Activated CD4-positive, alpha-beta T cell treated with anti-CD3 and anti-CD28 coated beads for 24 hours (primary cell): ENCODE measurements around the gene RBCK1.
"Not testable (repeated sequence)": the region's sequence is repeated elsewhere in the genome, so short reads cannot be mapped to it uniquely, and the experiment has no call there.

Experiments used
- DNase-seq, 2 donors: peaks; one replicate each; pipeline ENCODE4 v3.0.0-alpha.2; 2020; ENCODE audit warnings: low read depth in 2 of 2

The RBCK1 gene

DNA sequence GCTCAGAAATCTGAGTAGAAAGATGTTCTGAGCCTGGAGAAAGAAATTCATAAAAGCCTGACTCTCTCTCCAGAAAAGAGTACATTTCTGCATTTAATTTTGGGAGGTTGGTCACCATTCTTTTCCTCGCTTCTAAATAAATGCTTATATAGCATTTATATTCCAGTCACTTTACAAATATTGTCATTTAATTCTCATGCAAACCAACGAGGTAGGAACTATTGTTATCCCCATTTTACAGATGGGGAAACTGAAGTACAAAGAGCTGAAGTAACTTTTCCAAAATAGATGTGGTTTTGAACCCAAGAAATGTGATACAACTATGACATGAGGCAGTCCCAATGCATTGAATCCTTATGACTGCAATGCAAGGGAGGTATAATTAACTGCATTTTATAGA lies 32.0 kb upstream of the RBCK1 start:
- DNase-seq = no peak

DNA sequence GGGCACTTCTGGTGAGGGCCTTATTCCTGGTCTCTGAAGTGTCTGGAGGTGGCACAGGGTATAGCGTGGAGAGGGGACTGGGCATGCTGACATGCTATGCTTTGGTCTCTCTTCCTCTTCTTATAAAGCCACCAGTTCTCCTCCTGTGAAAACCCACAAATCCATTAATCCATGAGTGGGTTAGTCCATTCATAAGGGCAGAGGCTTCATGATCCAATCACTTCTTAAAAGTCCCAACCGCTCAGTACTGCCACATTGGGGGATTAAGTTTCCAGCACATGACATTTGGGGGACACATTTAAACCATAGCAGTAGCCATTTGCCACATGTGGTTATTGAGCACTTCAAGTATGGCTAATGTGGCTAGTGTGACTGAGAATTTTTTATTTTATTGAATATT lies 31.3 kb upstream of the RBCK1 start:
- no peak for DNase-seq

DNA sequence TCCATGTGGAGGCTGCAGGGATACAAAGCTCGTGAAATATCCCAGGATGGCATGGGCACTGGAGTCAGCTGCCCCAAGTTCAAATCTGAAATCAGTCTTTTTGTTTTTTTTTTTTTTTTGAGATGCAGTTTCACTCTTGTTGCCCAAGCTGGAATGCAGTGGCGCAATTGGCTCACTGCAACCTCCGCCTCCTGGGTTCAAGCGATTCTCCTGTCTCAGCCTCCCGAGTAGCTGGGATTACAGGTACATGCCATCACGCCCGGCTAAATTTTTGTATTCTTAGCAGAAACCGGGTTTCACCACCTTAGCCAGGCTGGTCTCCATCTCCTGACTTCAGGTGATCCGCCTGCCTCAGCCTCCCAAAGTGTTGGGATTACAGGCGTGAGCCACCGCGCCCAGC lies 30.5 kb upstream of the RBCK1 start:
- DNase-seq = not testable (repeated sequence)

DNA sequence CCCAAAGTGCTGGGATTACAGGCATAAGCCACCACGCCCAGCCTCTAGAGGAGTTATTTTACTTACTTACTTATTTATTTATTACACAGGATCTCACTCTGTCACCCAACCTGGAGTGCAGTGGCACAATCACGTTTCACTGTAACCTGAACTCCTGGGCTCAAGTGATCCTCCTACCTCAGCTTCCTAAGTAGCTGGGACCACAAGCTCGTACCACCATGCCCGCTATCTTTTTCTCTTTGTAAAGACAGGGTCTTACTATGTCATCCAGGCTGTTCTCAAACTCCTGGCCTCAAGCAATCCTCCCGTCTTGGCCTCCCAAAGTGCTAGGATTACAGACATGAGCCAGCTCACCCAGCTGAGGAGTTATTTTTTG lies 29.1 kb upstream of the RBCK1 start:
- no peak for DNase-seq

DNA sequence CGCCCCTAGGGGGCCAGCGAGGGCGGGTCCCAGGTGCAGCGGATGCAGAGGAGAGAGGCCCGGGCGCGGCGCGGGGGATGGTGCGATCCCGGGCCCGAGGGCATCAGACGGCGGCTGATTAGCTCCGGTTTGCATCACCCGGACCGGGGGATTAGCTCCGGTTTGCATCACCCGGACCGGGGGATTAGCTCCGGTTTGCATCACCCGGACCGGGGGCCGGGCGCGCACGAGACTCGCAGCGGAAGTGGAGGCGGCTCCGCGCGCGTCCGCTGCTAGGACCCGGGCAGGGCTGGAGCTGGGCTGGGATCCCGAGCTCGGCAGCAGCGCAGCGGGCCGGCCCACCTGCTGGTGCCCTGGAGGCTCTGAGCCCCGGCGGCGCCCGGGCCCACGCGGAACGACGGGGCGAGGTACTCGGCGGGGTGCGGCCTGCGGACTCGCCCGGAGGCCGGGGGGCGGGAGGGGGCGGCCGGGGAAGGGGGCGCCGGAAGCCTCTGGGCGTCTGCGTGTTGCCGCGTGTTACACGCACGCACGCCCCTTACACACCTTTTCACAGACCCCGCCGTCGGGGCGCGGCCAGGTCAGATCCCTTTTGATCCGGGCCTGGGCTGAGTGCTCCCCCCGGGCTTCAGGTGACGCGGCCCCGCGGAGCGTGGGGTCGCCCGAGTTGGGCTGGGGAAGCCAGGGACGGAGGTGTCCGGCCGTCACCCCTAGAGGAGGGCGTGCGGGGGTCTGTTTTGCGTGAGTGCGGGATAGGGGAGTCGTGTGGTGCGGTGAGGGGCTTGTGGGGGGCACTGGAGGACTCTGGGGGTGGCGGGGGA lies 27.1 kb upstream of the RBCK1 start:
- peak; percentile 46 to 55 for DNase-seq

DNA sequence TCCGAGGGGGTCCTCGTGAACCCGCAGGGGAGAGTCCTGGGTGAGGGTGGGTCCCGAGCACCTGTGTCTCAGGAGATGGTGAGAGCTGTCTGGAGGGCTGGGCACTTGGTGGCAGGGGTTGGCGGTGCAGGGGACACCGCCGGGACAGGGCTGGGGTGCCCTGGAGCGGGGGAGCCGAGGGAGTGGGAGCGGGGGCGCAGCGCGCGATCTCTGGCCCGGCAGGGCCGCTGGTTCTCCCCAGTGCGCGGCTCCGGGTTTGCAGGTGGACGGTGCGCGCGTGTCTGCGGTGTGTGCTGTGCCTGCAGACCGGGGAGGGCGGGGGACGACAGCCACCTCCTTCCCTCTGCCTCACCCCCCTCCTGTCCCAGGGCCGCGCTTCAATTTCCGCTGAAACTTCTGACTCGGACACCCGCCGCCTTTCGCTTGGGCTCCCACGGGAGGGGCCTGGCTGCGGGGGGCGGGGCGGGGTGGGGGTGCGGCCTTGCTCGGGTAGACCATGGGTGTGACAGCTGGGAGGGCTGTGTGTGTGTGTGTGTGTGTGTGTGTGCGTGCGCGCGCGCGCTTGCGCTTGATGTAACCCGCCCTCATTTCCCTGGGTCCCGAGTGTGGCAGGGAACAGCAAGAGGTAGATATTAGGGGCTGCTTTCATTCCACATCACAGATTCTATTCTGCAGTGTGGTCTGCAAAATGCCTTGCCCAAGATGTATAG lies 26.4 kb upstream of the RBCK1 start:
- DNase-seq = peak; percentile 49 to 63

DNA sequence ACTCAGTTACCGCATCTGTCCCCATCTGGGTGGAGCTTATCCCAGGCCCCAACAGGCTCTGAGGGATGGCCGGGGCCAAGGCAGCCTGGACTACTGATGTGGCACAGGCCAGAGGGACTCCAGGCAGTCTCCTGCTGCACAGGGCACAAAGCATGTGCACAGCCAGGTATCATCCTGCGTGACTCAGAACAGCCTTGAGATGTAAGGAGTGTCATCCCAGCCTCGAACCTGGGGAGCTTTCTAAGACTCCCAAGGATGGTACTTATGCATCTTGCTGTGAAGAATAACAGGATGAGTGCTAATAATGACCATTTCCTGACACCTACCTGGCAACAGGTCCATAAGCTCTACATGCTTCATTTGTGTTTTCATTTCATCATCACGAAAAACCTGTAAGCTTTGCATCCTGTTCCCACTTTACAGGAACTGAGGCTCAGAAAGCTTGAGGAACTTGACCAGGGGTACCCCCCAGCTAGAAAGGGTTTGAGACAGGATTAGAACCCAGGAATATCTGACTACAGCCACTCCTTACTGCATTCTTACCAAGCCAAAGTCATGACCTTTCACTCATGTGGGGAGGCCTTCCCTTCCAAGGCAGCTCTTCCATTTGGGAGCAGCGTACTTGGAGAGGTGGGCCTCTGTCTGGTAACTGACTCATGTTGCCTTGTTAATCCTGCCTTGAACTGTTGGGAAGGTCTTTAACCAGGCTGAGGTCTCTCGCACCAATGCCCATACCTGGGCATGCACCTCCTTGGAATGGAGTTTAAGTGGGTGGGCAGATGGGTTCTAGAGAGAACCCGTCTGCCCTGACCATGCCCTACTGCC lies 25.6 kb upstream of the RBCK1 start:
- DNase-seq = no peak

DNA sequence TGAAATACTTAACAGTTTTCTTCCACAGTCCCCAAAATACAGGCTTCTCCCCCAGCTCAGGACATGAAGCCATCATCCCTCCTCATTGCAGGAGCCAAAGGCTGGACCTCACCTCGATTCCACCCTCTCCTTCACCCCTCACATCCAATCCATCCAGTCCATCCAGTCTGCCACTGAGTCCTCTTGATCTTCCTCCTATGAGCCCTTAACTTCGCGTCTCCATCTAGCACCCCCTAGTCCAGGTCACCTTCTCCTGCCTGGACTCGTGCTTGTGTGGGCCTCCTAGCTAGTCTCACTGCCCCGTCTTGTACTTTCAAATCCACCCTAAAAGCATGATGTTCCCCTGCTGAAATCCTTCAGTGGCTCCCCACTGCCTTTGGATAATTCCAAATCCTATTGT lies 24.2 kb upstream of the RBCK1 start:
- DNase-seq = no peak

DNA sequence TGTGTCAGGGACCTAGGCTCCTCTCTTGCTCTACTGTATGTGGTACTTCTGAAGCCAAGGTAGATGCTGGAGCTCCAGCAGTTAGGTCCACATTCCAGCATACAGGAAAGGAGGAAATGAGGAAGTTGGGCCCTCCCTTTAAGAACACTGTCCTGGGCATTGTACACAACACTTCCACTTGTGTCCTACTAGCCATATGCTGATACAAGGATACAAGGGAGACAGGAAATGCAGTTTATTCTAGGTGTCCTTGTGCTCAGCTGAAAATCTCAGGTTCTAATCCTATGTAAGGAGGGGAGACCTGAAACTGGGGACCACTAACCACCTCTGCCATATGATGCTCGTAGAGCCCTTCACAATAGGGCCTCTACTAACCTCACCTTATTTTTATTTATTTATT lies 23.4 kb upstream of the RBCK1 start:
- no peak for DNase-seq

DNA sequence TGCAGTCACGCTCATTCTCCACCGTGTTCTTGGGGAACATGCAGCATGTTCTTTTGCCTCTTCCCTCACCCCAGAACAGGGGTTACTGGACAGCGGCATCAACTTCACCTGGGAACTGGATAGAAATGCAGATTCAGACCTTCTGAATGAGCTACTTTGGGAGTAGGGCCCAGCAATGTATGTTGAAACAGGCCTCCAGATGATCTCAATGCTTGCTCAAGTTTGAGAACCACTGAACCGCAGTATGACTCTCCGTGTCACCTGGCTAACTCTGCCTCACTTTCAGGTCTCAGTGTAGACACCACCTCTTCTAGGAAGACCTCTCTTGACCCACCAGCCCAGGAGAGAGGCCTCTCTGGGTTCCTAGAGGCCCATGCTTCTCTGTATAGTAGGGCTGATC lies 22.7 kb upstream of the RBCK1 start:
- DNase-seq = no peak

DNA sequence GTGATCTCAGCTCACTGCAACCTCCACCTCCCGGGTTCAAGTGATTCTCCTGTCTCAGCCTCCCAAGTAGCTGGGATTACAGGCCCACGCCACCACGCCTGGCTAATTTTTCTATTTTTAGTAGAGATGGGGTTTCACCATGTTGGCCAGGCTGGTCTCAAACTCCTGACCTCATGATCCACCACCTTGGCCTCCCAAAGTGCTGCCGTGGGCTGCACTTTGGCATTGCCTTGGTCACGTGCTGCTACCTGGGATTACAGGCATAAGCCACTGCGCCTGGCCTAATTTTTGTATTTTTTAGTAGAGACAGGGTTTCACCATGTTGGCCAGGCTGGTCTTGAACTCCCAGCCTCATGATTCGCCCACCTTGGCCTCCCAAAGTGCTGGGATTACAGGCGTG lies 21.5 kb upstream of the RBCK1 start:
- not testable (repeated sequence) for DNase-seq

DNA sequence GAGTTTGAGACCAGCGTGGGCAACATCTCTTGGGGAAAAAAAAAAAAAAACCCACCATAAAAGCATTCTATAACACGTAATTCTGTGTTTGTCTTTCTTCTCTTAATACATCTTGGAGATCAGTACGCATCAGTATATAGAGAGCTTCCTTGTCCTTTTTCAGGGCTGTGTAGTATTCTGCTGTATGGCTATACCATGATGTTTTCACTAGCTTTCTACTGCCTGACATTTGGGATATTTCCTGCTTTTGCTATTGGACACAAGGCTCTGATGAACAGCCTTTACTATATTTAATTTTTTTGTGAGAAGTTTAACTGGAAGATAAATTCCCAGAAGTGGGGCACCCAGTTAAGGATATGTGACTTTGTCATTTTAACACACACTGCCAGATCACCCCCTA lies 20.6 kb upstream of the RBCK1 start:
- no peak for DNase-seq

DNA sequence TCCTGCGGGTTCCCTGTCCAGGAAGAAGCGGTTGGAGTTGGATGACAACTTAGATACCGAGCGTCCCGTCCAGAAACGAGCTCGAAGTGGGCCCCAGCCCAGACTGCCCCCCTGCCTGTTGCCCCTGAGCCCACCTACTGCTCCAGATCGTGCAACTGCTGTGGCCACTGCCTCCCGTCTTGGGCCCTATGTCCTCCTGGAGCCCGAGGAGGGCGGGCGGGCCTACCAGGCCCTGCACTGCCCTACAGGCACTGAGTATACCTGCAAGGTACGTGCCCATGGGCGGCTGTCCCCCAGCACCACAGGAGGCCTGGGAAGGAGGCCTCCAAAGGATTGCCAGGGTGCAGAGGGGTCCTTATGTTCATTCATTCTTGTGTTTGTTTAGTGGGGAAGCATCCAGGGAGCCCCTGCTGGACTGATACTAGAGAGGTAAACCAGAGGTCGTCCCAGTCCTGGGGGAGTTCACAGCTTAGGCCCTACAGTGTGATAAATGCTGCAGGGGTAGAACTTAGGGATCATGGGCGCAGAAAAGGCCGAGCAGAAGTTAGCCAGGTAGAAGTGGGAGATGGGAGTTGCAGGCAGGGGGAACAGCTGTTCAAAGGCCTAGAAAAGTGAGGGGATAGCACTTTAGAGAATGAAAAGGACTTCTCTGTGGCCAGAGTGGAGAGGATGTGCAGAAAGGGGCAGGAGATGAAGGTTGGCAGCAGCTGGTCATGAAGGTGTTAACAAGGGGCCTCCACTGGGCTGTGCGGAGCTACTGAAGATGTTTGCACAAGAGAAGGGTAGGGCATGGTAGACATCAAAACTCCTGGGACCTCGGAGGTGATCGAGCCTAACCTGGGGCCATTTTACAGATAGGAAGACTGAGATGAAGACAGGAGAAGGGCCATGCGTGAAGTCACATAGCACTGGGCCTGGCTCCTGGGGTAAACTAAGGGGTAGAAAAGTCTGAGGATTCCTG lies 19.8 kb upstream of the RBCK1 start:
- DNase-seq = no peak

DNA sequence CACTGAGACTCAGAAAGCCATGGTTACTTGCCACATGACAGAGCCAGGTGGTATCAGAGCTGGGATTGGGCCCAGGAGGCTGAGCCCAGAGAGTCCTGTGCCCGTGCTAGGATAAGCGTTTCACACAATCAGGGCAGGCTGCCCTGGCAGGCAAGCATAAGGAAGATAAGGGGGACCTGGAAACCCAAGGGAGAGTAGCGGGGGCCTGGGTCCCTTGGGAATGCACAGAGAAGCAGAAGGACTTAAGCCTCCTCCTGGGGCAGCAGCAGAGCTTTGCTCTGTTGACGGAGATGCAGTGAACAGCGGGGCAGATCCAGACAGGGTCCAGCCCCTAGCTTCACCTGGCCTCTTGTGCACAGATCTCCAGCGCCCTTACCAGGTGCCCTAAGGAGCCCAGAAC lies 18.9 kb upstream of the RBCK1 start:
- DNase-seq = no peak

DNA sequence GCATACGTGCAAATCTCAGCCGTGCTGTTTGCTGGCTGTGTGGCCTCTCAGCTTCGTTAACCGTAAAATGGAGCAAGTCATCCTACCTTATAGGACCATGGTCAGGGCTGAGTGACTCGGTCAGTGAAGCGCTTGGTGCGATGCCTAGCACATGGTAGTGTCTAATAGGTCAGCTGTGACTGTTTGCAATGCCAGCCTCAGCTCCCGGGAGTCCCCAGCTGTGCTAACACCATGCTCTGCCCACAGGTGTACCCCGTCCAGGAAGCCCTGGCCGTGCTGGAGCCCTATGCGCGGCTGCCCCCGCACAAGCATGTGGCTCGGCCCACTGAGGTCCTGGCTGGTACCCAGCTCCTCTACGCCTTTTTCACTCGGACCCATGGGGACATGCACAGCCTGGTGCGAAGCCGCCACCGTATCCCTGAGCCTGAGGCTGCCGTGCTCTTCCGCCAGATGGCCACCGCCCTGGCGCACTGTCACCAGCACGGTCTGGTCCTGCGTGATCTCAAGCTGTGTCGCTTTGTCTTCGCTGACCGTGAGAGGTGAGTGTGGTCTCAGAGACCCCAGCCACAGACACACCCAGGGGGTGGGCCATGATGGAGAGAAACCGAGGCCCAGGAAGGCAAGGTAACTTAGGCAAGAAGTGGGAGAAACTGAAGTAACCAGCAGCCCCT lies 16.9 kb upstream of the RBCK1 start:
- no peak for DNase-seq

DNA sequence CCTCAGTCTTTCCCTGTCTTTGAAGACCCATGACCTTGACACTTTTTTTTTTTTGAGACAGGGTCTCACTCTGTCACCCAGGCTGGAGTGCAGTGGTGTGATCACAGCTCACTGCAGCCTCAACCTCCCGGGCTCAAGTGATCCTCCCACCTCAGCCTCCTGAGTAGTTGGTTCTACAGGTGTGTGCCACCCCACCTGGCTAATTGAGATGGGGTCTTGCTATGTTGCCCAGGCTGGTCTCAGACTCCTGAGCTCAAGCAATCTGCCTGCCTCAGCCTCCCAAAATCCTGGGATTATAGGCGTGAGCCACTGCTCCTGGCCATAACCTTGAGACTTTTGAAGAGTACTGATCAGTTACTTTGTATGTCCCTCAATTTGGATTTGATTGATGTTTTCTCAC lies 14.8 kb upstream of the RBCK1 start:
- not testable (repeated sequence) for DNase-seq

DNA sequence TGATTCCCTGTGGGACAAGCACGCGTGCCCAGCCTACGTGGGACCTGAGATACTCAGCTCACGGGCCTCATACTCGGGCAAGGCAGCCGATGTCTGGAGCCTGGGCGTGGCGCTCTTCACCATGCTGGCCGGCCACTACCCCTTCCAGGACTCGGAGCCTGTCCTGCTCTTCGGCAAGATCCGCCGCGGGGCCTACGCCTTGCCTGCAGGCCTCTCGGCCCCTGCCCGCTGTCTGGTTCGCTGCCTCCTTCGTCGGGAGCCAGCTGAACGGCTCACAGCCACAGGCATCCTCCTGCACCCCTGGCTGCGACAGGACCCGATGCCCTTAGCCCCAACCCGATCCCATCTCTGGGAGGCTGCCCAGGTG lies 11.9 kb upstream of the RBCK1 start:
- DNase-seq = no peak

DNA sequence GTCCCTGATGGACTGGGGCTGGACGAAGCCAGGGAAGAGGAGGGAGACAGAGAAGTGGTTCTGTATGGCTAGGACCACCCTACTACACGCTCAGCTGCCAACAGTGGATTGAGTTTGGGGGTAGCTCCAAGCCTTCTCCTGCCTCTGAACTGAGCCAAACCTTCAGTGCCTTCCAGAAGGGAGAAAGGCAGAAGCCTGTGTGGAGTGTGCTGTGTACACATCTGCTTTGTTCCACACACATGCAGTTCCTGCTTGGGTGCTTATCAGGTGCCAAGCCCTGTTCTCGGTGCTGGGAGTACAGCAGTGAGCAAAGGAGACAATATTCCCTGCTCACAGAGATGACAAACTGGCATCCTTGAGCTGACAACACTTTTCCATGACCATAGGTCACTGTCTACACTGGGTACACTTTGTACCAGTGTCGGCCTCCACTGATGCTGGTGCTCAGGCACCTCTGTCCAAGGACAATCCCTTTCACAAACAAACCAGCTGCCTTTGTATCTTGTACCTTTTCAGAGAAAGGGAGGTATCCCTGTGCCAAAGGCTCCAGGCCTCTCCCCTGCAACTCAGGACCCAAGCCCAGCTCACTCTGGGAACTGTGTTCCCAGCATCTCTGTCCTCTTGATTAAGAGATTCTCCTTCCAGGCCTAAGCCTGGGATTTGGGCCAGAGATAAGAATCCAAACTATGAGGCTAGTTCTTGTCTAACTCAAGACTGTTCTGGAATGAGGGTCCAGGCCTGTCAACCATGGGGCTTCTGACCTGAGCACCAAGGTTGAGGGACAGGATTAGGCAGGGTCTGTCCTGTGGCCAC lies 11.3 kb upstream of the RBCK1 start:
- DNase-seq = no peak

DNA sequence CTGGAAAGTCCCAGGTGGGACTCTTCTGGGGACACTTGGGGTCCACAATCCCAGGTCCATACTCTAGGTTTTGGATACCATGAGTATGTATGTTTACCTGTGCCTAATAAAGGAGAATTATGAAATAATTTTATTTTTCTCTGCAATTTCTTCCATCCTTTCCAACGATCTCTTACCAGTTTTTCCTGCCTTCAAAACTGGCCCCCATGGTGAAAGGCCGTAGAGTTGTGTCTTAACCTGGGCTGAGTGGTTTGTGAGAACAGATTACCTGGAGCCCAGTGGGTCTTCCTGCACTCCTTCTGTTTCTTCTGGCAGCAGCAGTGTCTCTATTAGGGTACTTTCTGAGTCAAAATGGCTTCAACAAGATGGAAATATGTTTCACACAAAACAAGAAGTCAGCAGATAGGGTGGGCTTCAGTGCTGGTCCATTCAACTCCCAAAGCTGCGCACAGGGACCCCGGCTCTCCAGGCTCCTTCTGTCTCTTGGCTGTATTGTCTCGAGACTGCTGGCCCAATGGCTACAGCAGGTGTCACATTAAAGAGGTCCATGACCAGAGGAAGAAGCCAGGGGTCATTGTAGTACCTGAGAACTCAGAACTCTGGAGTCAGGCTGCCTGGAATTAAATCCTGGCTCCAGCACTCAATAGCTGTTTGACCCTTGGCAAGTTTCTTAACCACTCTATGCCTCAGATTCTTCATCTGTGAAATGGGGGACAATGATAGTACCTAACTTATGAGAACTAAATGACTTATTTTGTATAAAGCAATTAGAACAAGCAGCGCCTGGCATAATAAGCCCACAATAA lies 10.5 kb upstream of the RBCK1 start:
- no peak for DNase-seq
